ENCODE data around the gene FAT1. TPM values are rescaled to one million over a fixed set of nuclear protein-coding genes. Genes with fewer than 3 reads are reported as not detected.

FAT1 gene
- total RNA-seq, 2 experiments from 2014 or later, result under 0.01 to 0.08 TPM

DNA sequence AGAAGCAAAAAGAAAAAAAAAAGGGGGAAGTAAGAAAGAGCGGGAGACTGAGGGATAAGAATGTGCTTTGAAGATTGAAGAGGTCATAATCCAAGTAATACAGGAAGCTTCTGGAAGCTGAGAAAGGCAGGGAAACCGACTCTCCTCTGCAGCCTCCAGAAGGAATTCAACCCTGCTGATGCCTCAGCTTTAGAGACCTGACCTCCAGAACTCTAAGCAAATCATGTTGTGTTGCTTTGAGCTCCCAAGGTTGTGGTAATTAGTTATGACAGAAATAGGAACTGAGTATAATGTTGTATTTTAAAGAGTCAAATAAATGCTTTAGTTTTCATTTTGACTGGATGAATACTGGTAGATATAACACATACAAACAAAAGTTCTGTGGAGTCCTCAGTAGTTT, 48.0 kb upstream of the FAT1 start:
- POLR2A ChIA-PET, result interaction anchor here (0.6 kb wide), 1 partner anchor 59 kb away, joined by 5 read pairs; no protein-coding TSS in a partner anchor
- Histone ChIP-seq H3K27ac (ENCODE audit: low read depth, low read length, poor library complexity, severe bottlenecking) (no peak overlapping the region), H3K4me3 (ENCODE audit: low read depth, low read length, poor library complexity, severe bottlenecking) (no peak overlapping the region), H4K20me1 (ENCODE audit: insufficient read depth, low read length) (no peaks in the 10 kb centered on the region), H3K79me2 (ENCODE audit: insufficient read depth, low read depth, low read length) (no peaks in the 10 kb centered on the region), H2AFZ (ENCODE audit: low read length) (no peak overlapping the region), H3K9me3 (ENCODE audit: low read length) (no peaks in the 10 kb centered on the region), H3K4me2 (ENCODE audit: low read length) (no peak overlapping the region), H3K36me3 (ENCODE audit: insufficient read depth, low read length) (no peaks in the 10 kb centered on the region), H3K9me2 (ENCODE audit: insufficient read depth, low read length) (no peaks in the 10 kb centered on the region), H3K4me1 (ENCODE audit: insufficient read depth, low read length, poor library complexity, severe bottlenecking) (no peaks in the 10 kb centered on the region)
- intact Hi-C loops (cut with micrococcal nuclease; ENCODE audit: unreplicated experiment), result no loop called here
- no TSS peak for BruUV-seq (replicated peaks)
- TF ChIP-seq CTCF (conservative IDR thresholded peaks at IDR 0.05; ENCODE audit: low read length) (no peak), EZH2phosphoT487 (IDR thresholded peaks at IDR 0.05; ENCODE audit: borderline replicate concordance, low read depth, low read length) (no peak)
- CTCF ChIA-PET (ENCODE audit: unreplicated experiment), result no interaction called here
- DNase-seq (ENCODE audit: low spot score), result no peak

DNA sequence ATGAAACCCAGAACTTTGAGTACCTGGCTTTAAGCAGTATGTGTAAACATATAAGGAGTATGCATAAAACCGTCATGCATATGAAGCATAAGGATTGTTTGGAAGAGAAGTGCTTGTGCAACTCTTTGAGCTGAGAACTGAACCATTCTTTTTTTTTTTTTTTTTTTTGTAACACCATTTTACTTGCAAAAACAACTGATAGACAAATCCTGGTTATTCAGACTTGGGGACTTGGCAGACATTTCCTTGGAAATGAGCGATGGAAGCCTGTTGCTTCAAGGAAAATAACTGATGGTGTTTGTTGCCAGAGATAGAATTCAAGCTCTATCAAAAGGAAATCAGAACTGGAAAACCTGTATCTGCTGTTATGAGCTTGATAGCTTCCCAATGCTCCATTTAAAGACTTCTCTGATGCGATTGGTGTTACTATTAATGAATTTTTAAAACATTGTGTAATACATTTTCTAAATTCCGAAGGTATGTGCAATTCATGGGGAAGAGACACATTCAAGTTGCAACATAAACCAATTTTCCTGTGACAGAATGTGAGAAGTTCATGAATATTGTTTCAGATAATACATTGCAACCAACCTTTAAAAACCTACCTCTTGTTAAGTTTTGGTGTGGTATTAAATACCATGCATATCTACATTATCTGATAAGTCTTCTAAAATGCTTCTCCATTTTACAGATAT, 47.0 kb upstream of the FAT1 start:
- no peak overlapping the region for H3K4me2 ChIP-seq (ENCODE audit: low read length)

DNA sequence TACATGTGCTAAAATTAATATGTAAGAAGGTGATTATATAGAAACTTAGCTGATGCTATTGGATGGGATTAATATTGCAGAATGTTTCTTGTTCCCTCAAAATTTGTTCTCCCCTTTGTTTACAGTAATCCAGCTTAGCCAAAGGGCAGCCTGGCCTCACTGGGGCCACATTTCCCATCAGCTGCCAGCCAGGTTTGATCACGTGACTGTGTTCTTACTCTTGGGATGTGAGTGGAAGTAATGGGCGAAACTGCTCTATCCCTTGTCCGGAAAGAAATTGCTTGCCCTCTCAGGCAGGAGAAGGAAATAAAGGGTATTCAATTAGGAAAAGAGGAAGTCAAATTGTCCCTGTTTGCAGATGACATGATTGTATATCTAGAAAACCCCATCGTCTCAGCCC, 44.1 kb upstream of the FAT1 start:
- TF ChIP-seq CTCF (conservative IDR thresholded peaks at IDR 0.05; ENCODE audit: low read length), result no peak
- no peak for TF ChIP-seq EZH2phosphoT487 (IDR thresholded peaks at IDR 0.05; ENCODE audit: borderline replicate concordance, low read depth, low read length)
- BruUV-seq (replicated peaks), result no TSS peak
- intact Hi-C loops (cut with micrococcal nuclease; ENCODE audit: unreplicated experiment), result no loop called here
- no peak for DNase-seq (ENCODE audit: low spot score)
- no peak overlapping the region for H3K4me3 ChIP-seq (ENCODE audit: low read depth, low read length, poor library complexity, severe bottlenecking)
- H3K36me3 ChIP-seq (ENCODE audit: insufficient read depth, low read length), result no peaks in the 10 kb centered on the region
- H3K4me1 ChIP-seq (ENCODE audit: insufficient read depth, low read length, poor library complexity, severe bottlenecking), result no peaks in the 10 kb centered on the region
- no peaks in the 10 kb centered on the region for H3K9me2 ChIP-seq (ENCODE audit: insufficient read depth, low read length)
- ChIA-PET POLR2A (no interaction called here), CTCF (ENCODE audit: unreplicated experiment) (no interaction called here)
- H4K20me1 ChIP-seq (ENCODE audit: insufficient read depth, low read length), result no peaks in the 10 kb centered on the region
- no peak overlapping the region for H3K4me2 ChIP-seq (ENCODE audit: low read length)
- H2AFZ ChIP-seq (ENCODE audit: low read length), result no peak overlapping the region
- no peaks in the 10 kb centered on the region for H3K9me3 ChIP-seq (ENCODE audit: low read length)
- H3K27ac ChIP-seq (ENCODE audit: low read depth, low read length, poor library complexity, severe bottlenecking), result no peak overlapping the region
- no peaks in the 10 kb centered on the region for H3K79me2 ChIP-seq (ENCODE audit: insufficient read depth, low read depth, low read length)

More for the DNA sequence above, 47.0 kb upstream of the FAT1 start:
- no peak overlapping the region for H3K4me3 ChIP-seq (ENCODE audit: low read depth, low read length, poor library complexity, severe bottlenecking)
- H3K9me3 ChIP-seq (ENCODE audit: low read length), result no peaks in the 10 kb centered on the region
- no peaks in the 10 kb centered on the region for H3K4me1 ChIP-seq (ENCODE audit: insufficient read depth, low read length, poor library complexity, severe bottlenecking)
- TF ChIP-seq EZH2phosphoT487 (IDR thresholded peaks at IDR 0.05; ENCODE audit: borderline replicate concordance, low read depth, low read length), result no peak
- H3K36me3 ChIP-seq (ENCODE audit: insufficient read depth, low read length), result no peaks in the 10 kb centered on the region
- H4K20me1 ChIP-seq (ENCODE audit: insufficient read depth, low read length), result no peaks in the 10 kb centered on the region
- H3K79me2 ChIP-seq (ENCODE audit: insufficient read depth, low read depth, low read length), result no peaks in the 10 kb centered on the region
- H3K9me2 ChIP-seq (ENCODE audit: insufficient read depth, low read length), result no peaks in the 10 kb centered on the region
- BruUV-seq (replicated peaks), result no TSS peak
- CTCF ChIA-PET (ENCODE audit: unreplicated experiment), result no interaction called here
- no peak for DNase-seq (ENCODE audit: low spot score)
- POLR2A ChIA-PET, result interaction anchor here (0.7 kb wide), 1 partner anchor 409 kb away, joined by 3 read pairs; no protein-coding TSS in a partner anchor
- intact Hi-C loops (cut with micrococcal nuclease; ENCODE audit: unreplicated experiment), result no loop called here
- no peak overlapping the region for H2AFZ ChIP-seq (ENCODE audit: low read length)
- no peak overlapping the region for H3K27ac ChIP-seq (ENCODE audit: low read depth, low read length, poor library complexity, severe bottlenecking)

Measured in OCI-LY7 (cell line).